Measurements from ENCODE around the gene HMX2.

GRCh38 chr10:123134915-123135414, 13.0 kb upstream of the HMX2 start:
- no peak for TF ChIP-seq CTCF (IDR thresholded peaks at IDR 0.05; ENCODE audit: control extremely low read depth in 1 of 3, insufficient read depth in 1 of 3, low read depth in 1 of 3, low read length in 3 of 3)
- no peak for TF ChIP-seq YY1 (IDR thresholded peaks at IDR 0.05; ENCODE audit: low read depth, low read length)
- TF ChIP-seq TEAD4 (IDR thresholded peaks at IDR 0.05; ENCODE audit: low read depth, low read length), result no peak
- TF ChIP-seq JUN (IDR thresholded peaks at IDR 0.05; ENCODE audit: low read depth, low read length), result no peak
- TF ChIP-seq POLR2A (IDR thresholded peaks at IDR 0.05; ENCODE audit: control extremely low read depth in 1 of 2, low read depth in 2 of 2, low read length in 2 of 2), result no peak
